Stimulated activated CD4-positive, alpha-beta T cell treated with anti-CD3 and anti-CD28 coated beads, TNF-alpha, amount 100 ng/mL, for 48 hours (primary cell): Measurements from ENCODE around the gene LRRC45.
"Not testable (repeated sequence)": the region's sequence is repeated elsewhere in the genome, so short reads cannot be mapped to it uniquely, and the experiment has no call there.

ENCODE experiments used
- DNase-seq, 3 donors: peaks; one replicate each; pipeline ENCODE4 v3.0.0-alpha.2; 2020; ENCODE audit warnings: low read depth in 3 of 3

Gene LRRC45

DNA sequence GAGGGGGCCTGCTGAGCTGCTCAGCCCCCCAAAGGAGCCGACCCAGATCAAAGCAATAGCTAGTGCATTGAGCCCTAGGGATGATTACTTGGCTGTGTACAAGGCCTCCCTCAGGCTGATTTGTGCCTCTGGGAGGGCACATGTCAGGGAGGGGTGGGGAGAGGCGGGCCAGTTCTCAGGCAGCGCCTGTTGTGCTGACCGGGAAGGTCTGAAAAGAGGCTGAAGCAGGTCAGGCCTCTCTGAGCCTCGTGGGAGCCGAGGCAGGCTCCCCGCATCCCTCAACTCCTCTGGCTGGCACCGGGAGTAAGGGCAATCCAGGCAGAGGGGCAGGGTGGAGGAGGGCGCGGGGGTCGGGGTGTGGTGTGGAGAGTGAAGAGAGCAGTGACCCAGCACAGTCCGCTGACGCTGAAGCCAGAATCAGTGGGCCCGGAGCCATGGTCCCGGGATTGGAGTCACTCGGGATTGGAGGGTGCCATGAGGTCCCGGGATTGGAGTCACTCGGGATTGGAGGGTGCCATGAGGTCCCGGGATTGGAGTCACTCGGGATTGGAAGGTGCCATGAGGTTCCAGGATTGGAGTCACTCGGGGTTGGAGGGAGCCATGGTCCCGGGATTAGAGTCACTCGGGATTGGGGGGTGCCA, 11.4 kb downstream of the LRRC45 start:
- no peak for DNase-seq

DNA sequence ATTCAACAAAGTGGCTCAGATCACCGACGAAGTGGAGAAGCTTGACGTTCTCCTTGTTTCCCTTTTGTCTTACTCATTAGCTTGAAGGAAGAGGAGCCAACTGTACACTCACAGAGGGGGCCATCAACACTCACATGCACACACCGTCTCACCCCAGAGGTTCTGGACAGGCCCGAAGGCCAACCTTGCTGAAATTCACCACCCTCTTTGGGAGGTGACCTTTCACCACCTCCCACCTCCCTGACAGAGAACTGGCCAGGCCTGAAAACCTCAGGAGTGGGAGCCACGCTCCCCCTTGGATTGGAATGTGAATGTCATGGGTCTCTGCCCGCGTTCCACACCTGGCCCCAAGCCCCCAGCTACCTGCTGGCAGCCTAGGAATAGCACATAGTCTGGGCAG, 12.4 kb downstream of the LRRC45 start:
- DNase-seq, result no peak

DNA sequence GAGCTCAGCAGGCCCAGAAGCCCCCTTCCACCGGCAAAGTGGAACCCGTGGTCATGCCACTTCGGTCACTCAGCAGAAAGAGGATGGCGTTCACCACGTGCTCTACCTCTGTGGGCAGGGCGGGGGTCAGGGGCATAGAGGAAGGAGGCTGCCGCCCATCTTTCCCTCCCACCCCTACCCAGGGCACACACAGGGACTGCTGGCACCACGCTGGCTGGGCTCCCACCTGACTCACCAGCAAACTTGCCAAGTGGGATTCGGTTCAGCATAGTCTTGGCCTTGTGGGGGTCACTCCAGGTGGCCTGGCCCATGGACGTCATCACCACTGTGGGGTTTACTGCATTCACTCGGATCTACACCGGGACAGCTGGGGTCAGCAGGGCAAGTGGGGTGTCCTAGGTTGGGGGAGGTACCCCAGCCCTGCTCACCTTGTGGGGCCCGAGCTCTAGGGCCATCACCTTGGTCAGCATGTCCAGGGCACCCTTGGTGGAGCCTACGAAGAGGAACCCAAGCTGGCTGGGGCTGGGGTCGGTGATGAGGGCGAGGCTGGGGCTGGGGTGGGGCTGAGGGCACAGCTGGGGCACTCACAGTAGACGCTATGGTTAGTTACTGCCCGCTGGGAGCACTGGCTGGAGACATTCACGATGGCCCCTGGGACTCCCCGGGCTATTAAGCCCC, 13.0 kb downstream of the LRRC45 start:
- no peak for DNase-seq

DNA sequence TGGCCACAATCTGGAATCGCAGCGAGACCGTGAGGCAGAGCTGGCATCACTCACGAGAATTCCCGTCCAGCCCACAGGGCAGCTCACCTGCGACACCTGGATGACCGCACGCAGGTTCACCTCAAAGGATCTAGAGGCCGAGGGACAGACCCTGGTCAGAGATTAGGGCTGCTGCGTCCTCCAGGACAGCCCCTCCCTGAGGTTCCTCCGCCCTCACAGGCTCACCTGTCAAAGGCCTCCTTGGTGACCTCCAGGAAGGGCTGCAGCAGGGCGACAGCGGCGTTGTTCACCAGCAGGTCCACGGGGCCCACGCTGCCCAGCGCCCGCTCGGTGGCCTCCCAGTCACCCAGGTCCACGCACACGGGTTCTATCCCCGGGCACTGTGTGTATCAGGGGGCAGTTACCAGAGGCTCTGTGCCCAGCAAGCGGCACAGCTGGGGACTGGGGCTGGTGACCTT, 13.6 kb downstream of the LRRC45 start:
- no peak for DNase-seq

DNA sequence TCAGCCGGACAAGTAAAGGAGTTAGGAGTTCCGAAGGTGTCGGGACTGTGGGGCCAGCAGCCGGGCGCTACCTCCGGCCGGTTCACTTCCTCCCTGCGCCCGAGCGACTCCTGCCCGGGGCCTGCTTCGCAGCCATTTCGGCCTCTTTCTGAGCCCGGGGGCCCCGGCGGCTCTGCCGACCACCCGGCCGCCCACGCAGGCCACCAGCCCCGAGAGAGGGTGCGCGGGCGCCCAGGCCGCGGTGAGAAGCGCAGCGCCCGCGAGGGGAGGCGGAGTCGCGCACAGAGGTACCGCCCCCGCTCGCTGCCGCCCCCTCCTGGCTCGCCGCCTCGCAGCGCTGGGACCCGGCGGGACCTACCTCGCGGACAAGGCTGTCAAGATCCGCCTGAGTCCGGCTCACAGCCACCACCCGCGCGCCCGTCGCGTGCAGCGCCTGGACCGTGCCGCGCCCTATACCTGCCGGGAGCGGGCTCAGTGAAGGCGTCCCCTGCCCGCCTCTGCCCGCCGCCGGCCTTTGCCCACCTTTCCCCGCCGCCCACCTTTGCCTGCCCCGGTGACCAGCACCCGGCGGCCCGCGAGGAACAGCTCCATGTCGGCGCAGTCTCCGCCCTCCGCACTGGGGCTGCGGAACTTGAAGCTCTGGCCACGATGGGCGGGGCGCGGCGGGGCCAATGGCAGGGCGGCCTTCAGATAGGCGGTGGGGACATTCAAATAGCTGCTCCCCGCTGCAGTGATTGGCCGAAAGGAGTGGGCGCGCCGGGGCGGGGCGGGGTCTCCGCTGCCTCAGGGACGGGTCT, 14.2 kb downstream of the LRRC45 start, which contains the start of gene DCXR:
Gene DCXR (minus strand): TSS at position 606 of the 797 bp plus-strand sequence. CDS start 15 bp downstream, at position 591.
- peak; percentile 92 to 94 (median 93) for DNase-seq

DNA sequence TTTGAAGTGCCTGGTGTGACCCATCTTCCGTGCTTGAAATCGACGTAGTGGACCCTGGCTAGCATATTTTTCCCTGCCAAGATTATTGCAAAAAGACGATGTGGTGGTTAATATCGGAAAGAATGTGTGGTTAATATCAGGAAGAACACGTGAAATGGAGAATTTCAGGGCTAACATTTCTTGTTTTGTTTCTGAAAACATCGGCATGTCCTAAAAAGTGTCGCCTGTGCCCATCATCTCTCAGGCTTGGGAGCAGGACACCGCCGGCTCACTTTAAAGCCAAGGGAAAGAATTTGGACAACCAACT, 14.7 kb downstream of the LRRC45 start:
- no peak for DNase-seq

DNA sequence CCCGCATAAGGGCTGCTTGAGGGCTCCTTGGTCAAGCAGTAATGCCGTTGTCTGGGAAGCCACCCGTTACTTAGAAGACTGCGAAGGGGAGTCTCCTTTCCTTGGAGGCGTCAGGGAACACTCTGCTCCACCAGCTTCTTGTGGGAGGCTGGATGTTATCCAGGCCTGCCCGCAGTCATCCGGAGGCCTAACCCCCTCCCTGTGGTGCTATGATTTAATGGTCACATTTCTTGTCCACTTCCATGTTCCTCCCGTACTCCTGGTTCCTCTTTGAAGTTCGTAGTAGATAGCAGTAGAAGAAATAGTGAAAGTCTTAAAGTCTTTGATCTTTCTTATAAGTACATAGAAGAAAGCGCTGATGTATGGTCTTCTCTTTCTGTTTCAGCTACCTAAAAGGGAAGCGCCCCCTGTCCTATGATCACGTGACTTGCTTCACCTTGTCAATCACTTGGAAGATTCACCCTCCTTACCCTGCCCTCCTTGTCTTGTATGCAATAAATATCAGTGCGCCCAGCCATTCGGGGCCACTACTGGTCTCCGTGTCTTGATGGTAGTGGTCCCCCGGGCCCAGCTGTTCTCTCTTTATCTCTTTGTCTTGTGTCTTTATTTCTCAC, 15.8 kb downstream of the LRRC45 start:
- DNase-seq, result not testable (repeated sequence)

DNA sequence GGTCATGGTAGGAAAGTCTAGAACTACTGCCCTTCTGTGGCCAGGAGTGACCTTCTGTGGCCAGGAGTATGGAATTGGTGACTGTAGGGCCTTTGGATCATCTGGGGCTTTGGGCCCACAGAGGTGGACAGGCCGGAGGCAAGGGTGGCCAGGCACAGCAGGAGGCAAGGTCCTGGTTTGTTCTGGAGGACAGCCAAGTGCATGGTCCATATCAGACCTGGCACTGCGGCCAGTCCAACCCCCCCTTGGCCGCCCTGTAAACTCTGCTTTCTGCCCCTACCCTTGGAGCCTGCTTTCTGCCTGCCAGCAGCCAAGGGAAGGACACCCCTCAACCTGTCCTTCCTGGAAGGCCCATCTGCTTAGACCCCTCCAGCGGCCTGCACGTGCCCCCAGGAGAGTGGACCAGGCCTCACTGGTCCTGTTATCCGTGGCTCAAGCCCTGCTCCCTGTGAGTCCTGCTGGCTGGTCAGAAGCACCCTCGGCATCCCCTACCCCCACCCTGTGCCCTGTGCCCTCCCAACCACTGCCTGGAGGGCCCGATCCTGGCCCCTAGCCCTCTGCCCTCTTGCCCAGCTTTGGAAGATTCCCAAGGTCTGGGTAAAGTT, 16.7 kb downstream of the LRRC45 start:
- no peak for DNase-seq

DNA sequence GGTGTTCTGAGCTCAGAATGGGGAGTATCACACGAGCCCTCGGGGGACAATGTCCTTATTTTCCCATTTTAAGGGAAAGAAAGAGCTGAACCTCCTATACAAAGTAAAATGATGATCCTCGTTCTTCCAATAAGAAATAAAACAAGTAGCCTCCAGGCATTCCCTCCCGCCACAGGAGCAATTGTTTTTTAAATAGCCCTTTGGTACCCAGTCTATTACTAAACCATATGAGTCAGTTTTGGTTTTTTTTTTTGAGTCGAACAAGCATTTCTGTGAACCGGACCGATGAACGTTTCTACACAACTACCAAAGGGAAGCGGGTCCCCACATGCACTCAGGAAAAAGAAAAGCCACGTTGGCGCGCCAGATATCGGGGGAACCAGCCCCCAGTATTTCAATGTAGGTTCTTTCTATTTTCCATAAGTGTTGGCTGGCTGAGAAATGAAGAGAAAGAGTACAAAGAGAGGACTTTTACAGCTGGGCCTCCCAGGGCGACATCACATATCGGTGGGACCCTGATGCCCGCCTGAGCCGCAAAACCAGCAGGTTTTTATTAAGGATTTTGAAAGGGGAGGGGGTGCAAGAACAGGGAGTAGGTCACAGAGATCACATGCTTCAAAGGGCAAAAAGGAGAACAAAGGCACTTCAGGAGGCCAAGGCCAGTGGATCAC, 18.2 kb downstream of the LRRC45 start:
- no peak for DNase-seq

DNA sequence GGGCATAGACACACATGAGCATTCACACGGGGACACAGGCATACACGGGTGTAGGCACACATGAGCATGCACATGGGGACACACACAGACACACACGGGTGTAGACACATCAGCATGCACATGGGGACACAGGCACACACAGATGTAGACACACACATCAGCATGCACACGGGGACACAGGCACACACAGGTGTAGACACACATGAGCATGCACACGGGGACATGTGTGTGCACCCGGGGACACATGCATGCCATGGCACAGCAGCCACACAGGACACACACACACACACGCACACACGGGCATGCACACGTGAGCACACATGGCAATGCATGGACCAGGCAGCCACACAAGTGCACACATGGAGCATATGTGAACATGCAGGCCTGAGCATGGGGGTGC, 19.5 kb downstream of the LRRC45 start:
- DNase-seq, result no peak

DNA sequence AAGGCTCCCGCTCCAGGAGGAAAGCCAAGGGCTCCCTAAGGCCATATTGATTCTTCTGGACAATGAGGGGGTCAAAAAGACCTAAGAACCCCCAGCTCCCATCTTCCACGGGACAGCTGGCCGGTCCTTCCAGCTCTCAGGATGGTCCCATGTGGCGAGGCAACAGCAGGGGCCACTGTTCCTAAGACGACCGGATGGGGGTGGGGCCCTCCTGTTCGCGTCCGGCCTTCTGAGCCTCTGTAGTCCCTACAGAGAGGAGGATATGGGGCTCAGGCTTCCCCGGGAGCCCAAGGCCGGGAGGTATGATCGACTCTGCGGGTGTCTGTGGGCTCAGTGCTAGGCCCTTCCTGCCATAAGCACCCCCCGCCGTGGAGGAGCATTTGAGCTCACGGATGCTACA, 20.4 kb downstream of the LRRC45 start:
- no peak for DNase-seq

DNA sequence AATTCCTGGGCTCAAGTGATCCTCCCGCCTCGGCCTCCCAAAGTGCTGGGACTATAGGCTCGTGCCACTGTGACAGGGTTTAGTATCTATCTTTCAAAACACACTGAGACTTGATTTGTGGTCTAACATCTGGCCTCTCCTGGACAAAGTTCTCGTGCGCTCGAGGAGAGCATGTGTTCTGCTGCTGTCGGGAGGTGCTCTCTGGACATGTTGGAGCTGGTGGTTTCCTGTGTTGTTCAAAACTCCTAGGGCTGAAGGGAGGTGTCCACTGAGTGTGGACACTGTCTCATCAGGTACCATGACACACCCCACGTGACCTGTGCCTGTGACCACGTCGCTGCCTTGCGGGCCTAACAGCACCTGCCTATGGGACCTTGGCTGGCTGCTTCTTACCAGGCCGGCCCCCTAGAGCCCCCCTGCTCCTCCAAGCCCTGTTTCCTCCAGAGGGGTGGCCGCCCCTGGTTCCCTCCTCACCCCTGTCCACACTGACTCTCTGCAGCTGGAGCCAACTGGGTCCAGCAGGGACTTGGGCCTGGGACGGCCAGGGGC, 22.9 kb downstream of the LRRC45 start:
- no peak for DNase-seq

DNA sequence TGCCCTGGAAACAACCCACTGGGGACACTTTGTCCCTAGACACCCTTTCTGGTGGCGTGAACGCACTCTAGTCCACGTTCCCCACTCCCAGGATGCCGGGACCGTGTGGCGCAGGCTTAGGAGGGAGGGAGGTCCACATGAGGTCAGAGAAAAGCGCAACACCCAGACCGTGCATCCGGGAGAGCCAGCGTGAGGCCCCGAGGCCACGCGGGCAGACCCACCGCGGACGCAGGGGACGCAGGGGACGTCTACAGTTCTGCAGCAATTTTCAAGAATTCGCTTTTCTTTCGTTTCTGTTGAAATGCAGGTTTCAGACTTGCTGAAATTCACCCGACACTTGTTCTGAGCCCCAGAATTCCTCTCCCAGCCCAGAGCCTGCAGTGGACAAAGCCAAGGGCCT, 23.8 kb downstream of the LRRC45 start:
- DNase-seq, result no peak

DNA sequence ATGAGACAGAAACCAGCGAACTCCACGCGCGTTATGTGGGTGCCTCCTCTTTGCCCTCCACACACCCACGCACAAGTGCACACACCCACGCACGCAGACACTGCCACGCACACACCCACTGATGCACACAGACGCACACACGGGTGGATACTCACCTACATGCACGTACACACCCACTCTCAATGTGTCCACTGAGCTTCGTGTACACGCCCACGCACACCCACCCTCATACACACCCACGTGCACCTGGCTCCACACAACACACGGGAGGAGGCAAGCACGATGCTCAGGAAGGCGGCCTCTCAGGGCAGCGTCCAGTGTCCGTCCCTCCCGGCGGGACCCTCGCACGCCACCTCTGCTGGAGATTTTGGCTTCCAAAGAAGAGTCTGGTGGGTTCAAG, 24.3 kb downstream of the LRRC45 start:
- DNase-seq, result no peak

DNA sequence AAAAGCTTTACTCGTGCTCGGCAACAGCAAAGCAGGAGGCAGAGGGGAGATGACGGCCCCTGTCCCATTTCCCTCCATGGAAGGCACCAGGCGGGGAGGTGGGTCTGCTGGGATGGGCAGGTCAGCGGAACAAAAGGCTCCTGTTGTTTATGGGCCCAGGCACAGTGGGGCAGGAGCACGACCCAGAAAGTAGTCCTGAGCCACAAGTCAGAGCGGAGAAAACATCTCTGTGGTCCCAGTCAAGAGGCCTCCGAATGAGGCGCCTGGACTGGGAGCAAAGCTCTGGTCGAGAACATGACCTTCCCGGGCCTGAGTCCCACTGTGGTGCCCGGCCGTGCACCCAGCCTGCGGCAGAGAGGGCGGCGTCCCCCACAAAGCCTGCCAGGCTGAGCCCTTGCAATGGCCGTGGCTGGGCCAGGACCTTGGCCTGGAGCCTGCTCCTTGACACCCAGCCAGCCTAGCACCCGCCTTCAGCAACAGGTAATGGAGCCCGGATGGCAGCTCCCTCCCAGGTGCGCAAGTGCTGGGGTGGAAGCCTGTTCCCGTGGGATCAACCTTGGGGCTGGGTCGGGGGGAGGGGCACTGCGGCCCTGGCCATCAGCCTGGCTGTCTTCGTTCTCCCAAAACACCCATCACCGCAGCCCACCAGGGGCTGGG, 24.9 kb downstream of the LRRC45 start:
- no peak for DNase-seq

DNA sequence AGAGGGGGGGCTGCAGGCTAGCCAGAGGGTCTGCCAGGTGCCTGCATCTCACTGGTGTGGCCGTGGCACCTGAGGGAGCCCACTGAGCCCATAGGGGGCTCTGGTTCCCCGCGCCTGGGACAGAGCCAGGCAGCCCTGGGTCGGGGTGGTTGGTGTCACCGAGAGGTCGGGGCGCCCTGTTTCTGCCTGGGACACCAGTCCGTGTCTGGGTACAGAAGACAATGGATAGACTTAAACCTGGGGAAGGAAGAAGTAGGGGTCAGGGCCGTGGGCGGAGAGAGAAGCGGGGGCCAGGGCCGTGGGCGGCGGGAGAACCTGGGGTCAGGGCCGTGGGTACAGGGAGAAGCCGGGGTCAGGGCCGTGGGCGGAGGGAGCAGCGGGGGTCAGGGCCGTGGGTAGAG, 25.5 kb downstream of the LRRC45 start:
- no peak for DNase-seq

DNA sequence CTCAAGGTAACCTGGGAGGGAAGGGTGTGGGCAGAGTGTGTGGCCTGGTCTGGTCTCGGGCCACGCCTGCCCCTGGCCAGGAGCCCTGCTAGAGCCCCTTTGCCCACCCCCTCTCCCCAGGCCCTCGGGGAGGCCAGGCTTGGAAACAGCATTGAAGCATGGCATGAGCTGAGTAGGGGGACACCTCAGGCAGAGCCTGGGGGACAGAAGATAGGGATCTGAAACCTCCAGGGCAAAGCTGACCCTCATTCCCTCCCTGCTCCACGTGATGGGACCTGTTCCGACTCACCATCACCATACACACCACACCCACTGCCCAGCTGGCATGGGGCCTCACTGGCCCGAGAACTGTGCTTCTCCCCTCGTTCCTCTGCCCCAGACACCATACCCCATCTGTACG, 26.0 kb downstream of the LRRC45 start:
- DNase-seq, result no peak

DNA sequence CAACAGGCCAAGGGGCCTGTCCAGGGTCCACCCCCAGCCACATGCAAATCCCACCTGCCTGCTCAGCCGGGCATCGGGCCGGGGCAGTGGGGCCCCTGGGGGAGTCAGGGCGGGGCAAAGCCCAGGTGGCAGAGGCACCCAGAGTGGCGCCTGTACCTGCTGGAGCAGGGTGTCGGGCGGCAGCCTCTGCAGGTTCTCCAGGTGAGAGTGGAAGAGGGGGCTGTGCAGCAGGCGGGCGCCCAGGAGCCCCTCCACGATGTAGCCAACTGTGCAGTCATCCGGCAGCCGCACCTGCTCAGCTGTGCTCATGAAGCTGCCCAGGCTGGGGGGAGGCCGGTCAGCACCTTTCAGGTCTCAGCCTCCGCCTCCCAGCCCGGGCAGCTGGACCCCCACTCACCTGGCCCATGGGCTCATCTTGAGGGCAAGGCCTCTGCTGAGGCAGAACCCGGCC, 26.4 kb downstream of the LRRC45 start:
- DNase-seq, result no peak

DNA sequence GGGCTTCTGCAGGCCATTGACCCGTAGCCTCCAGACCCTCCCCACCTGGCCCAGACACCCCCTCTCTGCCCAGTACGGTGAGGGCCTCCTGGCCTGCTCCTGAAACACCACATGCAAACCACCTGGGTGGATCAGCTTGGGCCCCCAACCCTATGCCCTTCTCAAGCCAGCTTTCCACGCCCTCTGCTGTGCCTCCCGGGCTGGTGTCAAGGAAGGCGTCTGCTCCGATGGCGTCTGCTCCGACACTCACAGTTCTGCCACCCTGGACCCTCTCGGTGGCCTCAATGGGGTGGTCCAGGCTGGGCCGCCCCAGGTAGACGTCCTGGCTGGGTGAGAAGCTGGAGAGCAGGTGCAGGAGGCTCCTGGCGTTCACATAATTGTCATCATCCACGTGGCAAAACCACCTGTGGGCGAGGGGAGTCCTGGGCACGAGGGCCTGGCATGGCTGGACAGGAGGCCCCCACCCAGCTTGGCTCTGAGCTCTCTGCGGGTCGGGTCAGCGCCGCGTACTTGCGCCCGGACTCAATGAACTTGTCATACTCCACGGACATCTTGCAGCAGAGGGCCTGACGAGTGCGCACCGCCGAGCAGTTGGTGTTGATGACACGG, 27.2 kb downstream of the LRRC45 start:
- DNase-seq, result no peak
